A673 (cell line): ENCODE results near the gene LINC01488. TPM values are rescaled to one million over a fixed set of nuclear protein-coding genes. Genes with fewer than 3 reads are reported as not detected.
A peak's percentile ranks its signal among the peaks of the same experiment; 100 is the strongest.

Source experiments
- Bru-seq: library from RNA; stranded (reverse); fragments of 400-500 nt; gene quantifications from one replicate; lab custom pipeline; 2021; lab: Mats Ljungman, UMichigan
- BruChase-seq, 2 experiments: library from RNA; stranded (reverse); fragments of 400-500 nt; gene quantifications; one replicate each; lab custom pipeline; 2021; lab: Mats Ljungman, UMichigan
- BruUV-seq: library from RNA; stranded (reverse); fragments of 400-500 nt; replicated peaks from 2 replicates; lab custom pipeline; 2021; lab: Mats Ljungman, UMichigan
- CTCF ChIA-PET: fragments of 300-600 bp; sonication (Branson Sonifier 250); formaldehyde crosslinking; loops from one replicate; lab custom pipeline; 2022; ENCODE audit warnings: antibody characterized with exemption; lab: Charles Lee
- POLR2A ChIA-PET: fragments of 300-600 bp; sonication (Branson Sonifier 250); formaldehyde crosslinking; loops from one replicate; lab custom pipeline; 2022; ENCODE audit warnings: antibody characterized with exemption; ENCODE audit not compliant: low non-redundant PET; lab: Charles Lee
- DNase-seq: peaks from one replicate; pipeline ENCODE4 v3.0.0-alpha.2; 2015; ENCODE audit warnings: low spot score
- H3K27ac ChIP-seq: fragments of 200-600 bp; sonication (generic); 2 replicates; pipeline ENCODE4 v1.5.1; 2016; ENCODE audit warnings: mixed run types, low read depth, mild to moderate bottlenecking, mixed read lengths, antibody characterized with exemption, low read length; ENCODE audit not compliant: poor library complexity, severe bottlenecking
- H3K27me3 ChIP-seq: fragments of 200-600 bp; sonication (generic); replicated peaks from 2 replicates; pipeline ENCODE4 v1.6.1; 2017; ENCODE audit warnings: mixed run types, low read depth, mild to moderate bottlenecking, mixed read lengths, antibody characterized with exemption, low read length; ENCODE audit not compliant: insufficient read depth, poor library complexity
- H3K36me3 ChIP-seq: fragments of 200-600 bp; sonication (generic); 2 replicates; pipeline ENCODE4 v1.6.1; 2016; ENCODE audit warnings: mixed run types, mild to moderate bottlenecking, mixed read lengths, antibody characterized with exemption, low read length; ENCODE audit not compliant: insufficient read depth, poor library complexity, severe bottlenecking
- H3K4me1 ChIP-seq: fragments of 200-600 bp; sonication (generic); 2 replicates; pipeline ENCODE4 v1.6.1; 2017; ENCODE audit warnings: mixed run types, mild to moderate bottlenecking, mixed read lengths, antibody characterized with exemption, low read length; ENCODE audit not compliant: insufficient read depth, poor library complexity, severe bottlenecking
- H3K4me3 ChIP-seq: fragments of 200-600 bp; sonication (generic); 2 replicates; pipeline ENCODE4 v1.5.1; 2016; ENCODE audit warnings: low read depth, mixed run types, mild to moderate bottlenecking, mixed read lengths, low read length; ENCODE audit not compliant: poor library complexity, severe bottlenecking
- H3K9me3 ChIP-seq: fragments of 200-600 bp; sonication (generic); 2 replicates; pipeline ENCODE4 v1.6.1; 2016; ENCODE audit warnings: mixed run types, low read depth, mild to moderate bottlenecking, mixed read lengths, antibody characterized with exemption, low read length; ENCODE audit not compliant: poor library complexity, severe bottlenecking
- EZH2 ChIP-seq: fragments of 200-600 bp; sonication (generic); IDR thresholded peaks from 2 replicates; pipeline ENCODE4 v1.6.1; 2017; ENCODE audit warnings: borderline replicate concordance, low read depth, mild to moderate bottlenecking, mixed read lengths, antibody characterized with exemption, low read length; ENCODE audit not compliant: poor library complexity, severe bottlenecking
- intact Hi-C: fragments of 100-400 bp; cut with micrococcal nuclease; formaldehyde crosslinking; loops from one replicate; pipeline ENCODE4 v1.10.0; 2022; ENCODE audit not compliant: unreplicated experiment
- long read RNA-seq: library from polyadenylated mRNA; stranded (forward); transcript quantifications from one replicate; pipeline ENCODE4 v2.0.0, GENCODE V29; 2022
- total RNA-seq: library from RNA; stranded (reverse); gene quantifications from 2 replicates; pipeline ENCODE4 v1.2.3, GENCODE V29; 2021
- TF ChIP-seq, protein P1 (sequence below): fragments of 300-800, 200-600 bp; sonication (generic); conservative IDR thresholded peaks from 2 replicates; pipeline ENCODE4 v1.5.1; 2017; ENCODE audit warnings: low read depth, mild to moderate bottlenecking, antibody characterized with exemption, low read length, moderate library complexity, mixed read lengths

Gene LINC01488
- total RNA-seq (not detected in 2 replicates), Bru-seq, nascent RNA (not detected), BruChase-seq, experiment 1, labeled RNA remaining after a 2-hour chase (not detected), BruChase-seq, experiment 2, labeled RNA remaining after a 6-hour chase (not detected)
- long read RNA-seq: 0 reads

DNA sequence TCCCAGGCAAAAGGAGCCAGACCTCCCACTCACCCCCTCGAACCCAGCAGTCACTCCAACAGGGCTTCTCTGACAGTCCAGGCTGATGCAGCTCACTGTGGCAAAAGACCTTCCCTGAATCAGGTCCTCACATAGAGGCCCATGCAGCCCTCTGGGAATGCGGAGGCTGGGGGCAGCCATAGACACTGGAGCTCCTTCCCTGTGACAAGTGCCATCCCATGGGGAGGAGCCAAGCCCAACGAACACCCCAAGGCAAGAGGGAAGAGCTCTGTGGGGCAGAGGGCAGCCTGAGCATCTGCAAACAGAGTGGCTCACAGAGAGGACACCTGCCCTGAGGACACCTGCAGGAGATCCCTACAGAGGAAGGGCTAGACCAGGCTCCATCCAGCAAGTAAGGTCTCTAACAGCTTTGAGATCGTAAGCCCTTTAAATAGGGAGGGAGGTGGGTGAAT is at the start of gene LINC01488:
Gene LINC01488, plus strand, starts transcription at position 271 of the 452 bp plus-strand sequence.
- no TSS peak for BruUV-seq
- no peak for TF ChIP-seq EZH2
- TF ChIP-seq, protein P1, sequence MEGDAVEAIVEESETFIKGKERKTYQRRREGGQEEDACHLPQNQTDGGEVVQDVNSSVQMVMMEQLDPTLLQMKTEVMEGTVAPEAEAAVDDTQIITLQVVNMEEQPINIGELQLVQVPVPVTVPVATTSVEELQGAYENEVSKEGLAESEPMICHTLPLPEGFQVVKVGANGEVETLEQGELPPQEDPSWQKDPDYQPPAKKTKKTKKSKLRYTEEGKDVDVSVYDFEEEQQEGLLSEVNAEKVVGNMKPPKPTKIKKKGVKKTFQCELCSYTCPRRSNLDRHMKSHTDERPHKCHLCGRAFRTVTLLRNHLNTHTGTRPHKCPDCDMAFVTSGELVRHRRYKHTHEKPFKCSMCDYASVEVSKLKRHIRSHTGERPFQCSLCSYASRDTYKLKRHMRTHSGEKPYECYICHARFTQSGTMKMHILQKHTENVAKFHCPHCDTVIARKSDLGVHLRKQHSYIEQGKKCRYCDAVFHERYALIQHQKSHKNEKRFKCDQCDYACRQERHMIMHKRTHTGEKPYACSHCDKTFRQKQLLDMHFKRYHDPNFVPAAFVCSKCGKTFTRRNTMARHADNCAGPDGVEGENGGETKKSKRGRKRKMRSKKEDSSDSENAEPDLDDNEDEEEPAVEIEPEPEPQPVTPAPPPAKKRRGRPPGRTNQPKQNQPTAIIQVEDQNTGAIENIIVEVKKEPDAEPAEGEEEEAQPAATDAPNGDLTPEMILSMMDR: no peak
- Histone ChIP-seq H3K4me3 (no peak within 1 kb of the TSS), H3K27ac (no peak within 1 kb of the TSS), H3K9me3 (no peaks in the 10 kb centered on the region), H3K4me1 (no peaks in the 10 kb centered on the region), H3K27me3 (no peaks in the 10 kb centered on the region), H3K36me3 (no peaks in the 10 kb centered on the region)
- ChIA-PET CTCF (no interaction called here), POLR2A (no interaction called here)
- intact Hi-C loops: no loop called here
- no peak for DNase-seq

DNA sequence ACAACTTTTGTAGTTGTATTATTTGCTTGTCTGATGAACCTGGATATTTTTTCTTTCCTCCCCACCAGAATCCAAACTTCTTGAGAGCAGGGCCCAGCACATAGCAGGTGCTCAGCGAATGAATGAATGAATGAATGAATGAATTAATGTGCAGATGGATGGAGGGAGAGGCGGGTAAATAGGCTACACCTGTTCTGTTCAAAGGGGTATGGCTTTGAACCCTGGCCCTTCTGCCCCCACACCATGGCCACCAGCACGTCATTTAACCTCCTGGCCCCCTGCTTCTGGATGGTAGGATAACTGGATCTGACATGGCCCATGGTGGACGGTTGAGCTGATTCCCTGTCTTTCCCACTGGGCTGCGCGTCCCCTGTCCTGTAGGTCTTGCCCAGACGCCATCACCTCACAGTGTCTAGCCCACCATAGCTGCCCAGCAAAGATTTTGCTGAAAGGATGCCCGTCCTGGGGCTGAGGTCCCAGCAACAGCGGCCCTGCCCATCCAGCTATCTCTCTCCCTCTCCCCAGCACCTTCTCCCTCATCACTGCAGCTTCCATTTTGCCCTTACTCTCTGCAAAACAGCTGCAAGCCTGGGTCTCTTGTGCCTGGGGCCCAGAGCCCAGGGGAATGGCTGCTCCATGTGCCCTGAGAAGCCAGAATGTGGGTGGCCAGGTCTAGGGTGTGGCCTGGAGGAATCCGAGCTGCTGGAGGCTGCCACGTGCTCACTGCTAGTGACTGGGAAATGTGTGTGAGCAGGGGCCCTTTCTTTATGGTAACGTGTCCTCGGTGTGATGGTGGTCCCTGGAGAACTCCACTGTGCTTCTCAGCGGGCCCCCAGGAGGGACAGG is 49.3 kb upstream of the LINC01488 start:
- intact Hi-C loops: no loop called here
- no peaks in the 10 kb centered on the region for H3K4me1 ChIP-seq
- H3K27ac ChIP-seq: no peak overlapping the region
- H3K27me3 ChIP-seq: no peaks in the 10 kb centered on the region
- TF ChIP-seq, protein P1: no peak
- TF ChIP-seq EZH2: no peak
- DNase-seq: no peak
- POLR2A ChIA-PET: no interaction called here
- CTCF ChIA-PET: no interaction called here
- no peaks in the 10 kb centered on the region for H3K36me3 ChIP-seq
- H3K9me3 ChIP-seq: no peaks in the 10 kb centered on the region
- no peak overlapping the region for H3K4me3 ChIP-seq
- no TSS peak for BruUV-seq

DNA sequence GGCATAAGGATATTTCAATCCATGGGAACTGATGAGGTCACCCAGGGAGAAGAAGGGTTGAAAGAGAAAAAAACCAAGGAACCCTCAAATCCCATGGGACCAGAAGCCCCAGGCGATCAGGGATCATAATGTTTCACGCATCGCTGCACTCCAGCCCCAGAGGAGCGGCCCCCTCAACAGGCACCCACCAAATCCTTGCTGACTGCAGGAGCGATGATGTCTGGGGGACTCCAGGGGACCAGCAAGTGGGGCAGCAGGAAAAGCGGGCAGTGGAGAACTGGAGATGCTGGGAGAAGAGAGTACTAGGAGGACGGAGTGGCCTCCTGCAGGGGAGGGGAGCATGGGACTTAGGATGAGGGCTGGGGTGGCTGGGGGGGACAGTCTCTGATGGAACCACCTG is 47.7 kb upstream of the LINC01488 start:
- Histone ChIP-seq H3K4me3 (no peak overlapping the region), H3K4me1 (no peaks in the 10 kb centered on the region), H3K27me3 (no peaks in the 10 kb centered on the region), H3K36me3 (no peaks in the 10 kb centered on the region), H3K9me3 (no peaks in the 10 kb centered on the region), H3K27ac (no peak overlapping the region)
- no peak for TF ChIP-seq EZH2
- TF ChIP-seq, protein P1: no peak
- POLR2A ChIA-PET: no interaction called here
- intact Hi-C loops: no loop called here
- no TSS peak for BruUV-seq
- DNase-seq: peak; percentile 21
- CTCF ChIA-PET: no interaction called here
